H1 (cell line): ENCODE results near the gene C5orf58. TPM values are rescaled to one million over a fixed set of nuclear protein-coding genes. Genes with fewer than 3 reads are reported as not detected.

Source experiments
- ATF2 ChIP-seq: IDR thresholded peaks from 2 replicates; pipeline ENCODE4 v1.6.1; 2012; ENCODE audit warnings: low read length, inconsistent platforms
- BRCA1 ChIP-seq: IDR thresholded peaks from 2 replicates; pipeline ENCODE4 v1.6.1; 2012; ENCODE audit warnings: low read depth, low read length, improper control_type of control experiment
- CHD2 ChIP-seq: IDR thresholded peaks from 2 replicates; pipeline ENCODE4 v1.6.1; 2012; ENCODE audit warnings: low read length, improper control_type of control experiment
- EP300 ChIP-seq, 2 experiments: IDR thresholded peaks; 1 replicate in 1 of 2; 2 replicates in 1 of 2; pipeline ENCODE4 v1.6.1; 2011 to 2012; ENCODE audit warnings: low read depth in 2 of 2, low read length in 2 of 2, mild to moderate bottlenecking in 2 of 2, borderline replicate concordance in 1 of 2, inconsistent platforms in 1 of 2, moderate library complexity in 1 of 2
- GABPA ChIP-seq: IDR thresholded peaks from 2 replicates; pipeline ENCODE4 v1.6.1; 2011; ENCODE audit warnings: mild to moderate bottlenecking, low read length, moderate library complexity, borderline replicate concordance; ENCODE audit not compliant: insufficient read depth
- RBBP5 ChIP-seq: IDR thresholded peaks from 2 replicates; pipeline ENCODE4 v1.7.1; 2012; ENCODE audit warnings: low read depth, mild to moderate bottlenecking, inconsistent platforms, low read length, moderate library complexity, borderline replicate concordance
- SP1 ChIP-seq: IDR thresholded peaks from 2 replicates; pipeline ENCODE4 v1.6.1; 2011; ENCODE audit warnings: low read depth, low read length
- TCF12 ChIP-seq: IDR thresholded peaks from 2 replicates; pipeline ENCODE4 v1.6.1; 2011; ENCODE audit warnings: low read depth, mild to moderate bottlenecking, low read length
- polyA plus RNA-seq, 7 experiments: library from polyadenylated mRNA; depleted of rRNA in 3 of 7; stranded (reverse) in 5 of 7; unstranded in 2 of 7; fragments of >200 nt in 5 of 7; fragments of 200-250 nt in 2 of 7; gene quantifications; 1 replicate in 5 of 7; 2 replicates in 1 of 7; 4 replicates in 1 of 7; pipeline versions ENCODE4 v1.2.1 to v1.2.3, GENCODE V29; 2011 to 2013; ENCODE audit warnings: missing spikeins in 2 of 7, mixed read lengths in 2 of 7
- total RNA-seq: library from RNA; stranded (reverse); fragmentation: NEBNext Ultra II Directional; extraction: Animal tissue kit (Norgen Biotek cat#: 25700); gene quantifications from 2 replicates; pipeline ENCODE4 v1.2.1, GENCODE V29; 2021
- TF ChIP-seq, protein P1 (sequence below): fragments of 300-600 bp; sonication (generic); IDR thresholded peaks from 2 replicates; pipeline ENCODE4 v1.7.1; 2012; ENCODE audit warnings: low read length, moderate library complexity, mild to moderate bottlenecking, inconsistent platforms; ENCODE audit not compliant: insufficient replicate concordance
- TF ChIP-seq, protein P2 (sequence below): IDR thresholded peaks from 2 replicates; pipeline ENCODE4 v1.6.1; 2012; ENCODE audit warnings: inconsistent platforms

C5orf58 gene
- total and polyA plus RNA-seq, 2 of the 8 experiments (the other 6 are each of a cell fraction or from before 2014, with no cell fraction given) = 0.24 to 1.6 TPM

GRCh38 chr5:170283296-170283695, 50.5 kb downstream of the C5orf58 start (continued):
- TF ChIP-seq, protein P1, sequence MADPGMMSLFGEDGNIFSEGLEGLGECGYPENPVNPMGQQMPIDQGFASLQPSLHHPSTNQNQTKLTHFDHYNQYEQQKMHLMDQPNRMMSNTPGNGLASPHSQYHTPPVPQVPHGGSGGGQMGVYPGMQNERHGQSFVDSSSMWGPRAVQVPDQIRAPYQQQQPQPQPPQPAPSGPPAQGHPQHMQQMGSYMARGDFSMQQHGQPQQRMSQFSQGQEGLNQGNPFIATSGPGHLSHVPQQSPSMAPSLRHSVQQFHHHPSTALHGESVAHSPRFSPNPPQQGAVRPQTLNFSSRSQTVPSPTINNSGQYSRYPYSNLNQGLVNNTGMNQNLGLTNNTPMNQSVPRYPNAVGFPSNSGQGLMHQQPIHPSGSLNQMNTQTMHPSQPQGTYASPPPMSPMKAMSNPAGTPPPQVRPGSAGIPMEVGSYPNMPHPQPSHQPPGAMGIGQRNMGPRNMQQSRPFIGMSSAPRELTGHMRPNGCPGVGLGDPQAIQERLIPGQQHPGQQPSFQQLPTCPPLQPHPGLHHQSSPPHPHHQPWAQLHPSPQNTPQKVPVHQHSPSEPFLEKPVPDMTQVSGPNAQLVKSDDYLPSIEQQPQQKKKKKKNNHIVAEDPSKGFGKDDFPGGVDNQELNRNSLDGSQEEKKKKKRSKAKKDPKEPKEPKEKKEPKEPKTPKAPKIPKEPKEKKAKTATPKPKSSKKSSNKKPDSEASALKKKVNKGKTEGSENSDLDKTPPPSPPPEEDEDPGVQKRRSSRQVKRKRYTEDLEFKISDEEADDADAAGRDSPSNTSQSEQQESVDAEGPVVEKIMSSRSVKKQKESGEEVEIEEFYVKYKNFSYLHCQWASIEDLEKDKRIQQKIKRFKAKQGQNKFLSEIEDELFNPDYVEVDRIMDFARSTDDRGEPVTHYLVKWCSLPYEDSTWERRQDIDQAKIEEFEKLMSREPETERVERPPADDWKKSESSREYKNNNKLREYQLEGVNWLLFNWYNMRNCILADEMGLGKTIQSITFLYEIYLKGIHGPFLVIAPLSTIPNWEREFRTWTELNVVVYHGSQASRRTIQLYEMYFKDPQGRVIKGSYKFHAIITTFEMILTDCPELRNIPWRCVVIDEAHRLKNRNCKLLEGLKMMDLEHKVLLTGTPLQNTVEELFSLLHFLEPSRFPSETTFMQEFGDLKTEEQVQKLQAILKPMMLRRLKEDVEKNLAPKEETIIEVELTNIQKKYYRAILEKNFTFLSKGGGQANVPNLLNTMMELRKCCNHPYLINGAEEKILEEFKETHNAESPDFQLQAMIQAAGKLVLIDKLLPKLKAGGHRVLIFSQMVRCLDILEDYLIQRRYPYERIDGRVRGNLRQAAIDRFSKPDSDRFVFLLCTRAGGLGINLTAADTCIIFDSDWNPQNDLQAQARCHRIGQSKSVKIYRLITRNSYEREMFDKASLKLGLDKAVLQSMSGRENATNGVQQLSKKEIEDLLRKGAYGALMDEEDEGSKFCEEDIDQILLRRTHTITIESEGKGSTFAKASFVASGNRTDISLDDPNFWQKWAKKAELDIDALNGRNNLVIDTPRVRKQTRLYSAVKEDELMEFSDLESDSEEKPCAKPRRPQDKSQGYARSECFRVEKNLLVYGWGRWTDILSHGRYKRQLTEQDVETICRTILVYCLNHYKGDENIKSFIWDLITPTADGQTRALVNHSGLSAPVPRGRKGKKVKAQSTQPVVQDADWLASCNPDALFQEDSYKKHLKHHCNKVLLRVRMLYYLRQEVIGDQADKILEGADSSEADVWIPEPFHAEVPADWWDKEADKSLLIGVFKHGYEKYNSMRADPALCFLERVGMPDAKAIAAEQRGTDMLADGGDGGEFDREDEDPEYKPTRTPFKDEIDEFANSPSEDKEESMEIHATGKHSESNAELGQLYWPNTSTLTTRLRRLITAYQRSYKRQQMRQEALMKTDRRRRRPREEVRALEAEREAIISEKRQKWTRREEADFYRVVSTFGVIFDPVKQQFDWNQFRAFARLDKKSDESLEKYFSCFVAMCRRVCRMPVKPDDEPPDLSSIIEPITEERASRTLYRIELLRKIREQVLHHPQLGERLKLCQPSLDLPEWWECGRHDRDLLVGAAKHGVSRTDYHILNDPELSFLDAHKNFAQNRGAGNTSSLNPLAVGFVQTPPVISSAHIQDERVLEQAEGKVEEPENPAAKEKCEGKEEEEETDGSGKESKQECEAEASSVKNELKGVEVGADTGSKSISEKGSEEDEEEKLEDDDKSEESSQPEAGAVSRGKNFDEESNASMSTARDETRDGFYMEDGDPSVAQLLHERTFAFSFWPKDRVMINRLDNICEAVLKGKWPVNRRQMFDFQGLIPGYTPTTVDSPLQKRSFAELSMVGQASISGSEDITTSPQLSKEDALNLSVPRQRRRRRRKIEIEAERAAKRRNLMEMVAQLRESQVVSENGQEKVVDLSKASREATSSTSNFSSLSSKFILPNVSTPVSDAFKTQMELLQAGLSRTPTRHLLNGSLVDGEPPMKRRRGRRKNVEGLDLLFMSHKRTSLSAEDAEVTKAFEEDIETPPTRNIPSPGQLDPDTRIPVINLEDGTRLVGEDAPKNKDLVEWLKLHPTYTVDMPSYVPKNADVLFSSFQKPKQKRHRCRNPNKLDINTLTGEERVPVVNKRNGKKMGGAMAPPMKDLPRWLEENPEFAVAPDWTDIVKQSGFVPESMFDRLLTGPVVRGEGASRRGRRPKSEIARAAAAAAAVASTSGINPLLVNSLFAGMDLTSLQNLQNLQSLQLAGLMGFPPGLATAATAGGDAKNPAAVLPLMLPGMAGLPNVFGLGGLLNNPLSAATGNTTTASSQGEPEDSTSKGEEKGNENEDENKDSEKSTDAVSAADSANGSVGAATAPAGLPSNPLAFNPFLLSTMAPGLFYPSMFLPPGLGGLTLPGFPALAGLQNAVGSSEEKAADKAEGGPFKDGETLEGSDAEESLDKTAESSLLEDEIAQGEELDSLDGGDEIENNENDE = no peak
- no peak for TF ChIP-seq EP300 (IDR thresholded peaks at IDR 0.05; ENCODE audit: borderline replicate concordance in 1 of 2, low read depth in 2 of 2, low read length in 2 of 2)
- no peak for TF ChIP-seq BRCA1
- TF ChIP-seq GABPA = no peak
- no peak for TF ChIP-seq RBBP5
- TF ChIP-seq CHD2 = no peak
- TF ChIP-seq, protein P2, sequence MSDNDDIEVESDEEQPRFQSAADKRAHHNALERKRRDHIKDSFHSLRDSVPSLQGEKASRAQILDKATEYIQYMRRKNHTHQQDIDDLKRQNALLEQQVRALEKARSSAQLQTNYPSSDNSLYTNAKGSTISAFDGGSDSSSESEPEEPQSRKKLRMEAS = no peak
- no peak for TF ChIP-seq SP1
- TF ChIP-seq TCF12 = no peak
- no peak for TF ChIP-seq ATF2
